Endothelial cell of umbilical vein (primary cell): Measurements from ENCODE around the gene ALDH1L1. TPM values are rescaled to one million over a fixed set of nuclear protein-coding genes. Genes with fewer than 3 reads are reported as not detected.

ENCODE experiments used
- BruUV-seq: library from RNA; stranded (reverse); fragments of 400-500 nt; replicated peaks from 2 replicates; lab custom pipeline; 2021; lab: Mats Ljungman, UMichigan
- CTCF ChIA-PET: fragments of 300-600, 350-600 bp; sonication (Branson Sonifier 250); formaldehyde crosslinking; loops from one replicate; lab custom pipeline; 2021; ENCODE audit warnings: antibody characterized with exemption, inconsistent platforms; lab: Charles Lee
- POLR2A ChIA-PET: fragments of 300-600, 350-600 bp; sonication (Branson Sonifier 250); formaldehyde crosslinking; loops from one replicate; lab custom pipeline; 2021; ENCODE audit warnings: antibody characterized with exemption, inconsistent platforms; lab: Charles Lee
- DNase-seq: peaks from one replicate; pipeline ENCODE4 v3.0.0-alpha.2; 2011; ENCODE audit warnings: low read depth, low spot score
- FAIRE-seq: peaks from 2 replicates; lab custom pipeline; 2011; peaks lifted over from hg19 to GRCh38; lab: Jason Lieb, UNC
- H2AFZ ChIP-seq: 2 replicates; pipeline ENCODE4 v1.6.0; 2012; ENCODE audit warnings: low read depth, low read length, control low read depth, inconsistent platforms
- H3K27ac ChIP-seq: 2 replicates; pipeline ENCODE4 v1.5.1; 2011; ENCODE audit warnings: low read depth, mild to moderate bottlenecking, control low read depth, low read length, moderate library complexity; ENCODE audit not compliant: insufficient read depth
- H3K27me3 ChIP-seq, 2 experiments: 2 replicates each; pipeline versions ENCODE4 v1.6.0 to v1.6.1; 2011; ENCODE audit warnings: low read length in 2 of 2, mixed read lengths in 1 of 2; ENCODE audit not compliant: control insufficient read depth in 2 of 2, insufficient read depth in 2 of 2
- H3K36me3 ChIP-seq, 2 experiments: 2 replicates in 1 of 2; 3 replicates in 1 of 2; pipeline ENCODE4 v1.5.1; 2011; ENCODE audit warnings: low read length in 2 of 2, mild to moderate bottlenecking in 1 of 2, moderate library complexity in 1 of 2; ENCODE audit not compliant: control insufficient read depth in 2 of 2, insufficient read depth in 2 of 2; ENCODE audit errors: extremely low read depth in 1 of 2
- H3K4me1 ChIP-seq: 3 replicates; pipeline ENCODE4 v1.5.1; 2011; ENCODE audit warnings: mild to moderate bottlenecking, low read length; ENCODE audit not compliant: control insufficient read depth, insufficient read depth; ENCODE audit errors: extremely low read depth
- H3K4me2 ChIP-seq: 2 replicates; pipeline ENCODE4 v1.6.1; 2011; ENCODE audit warnings: low read length, control low read depth, mixed read lengths; ENCODE audit not compliant: insufficient read depth
- H3K4me3 ChIP-seq, 3 experiments: fragments of 200-600 bp in 1 of 3; sonication (generic), shearing (Covaris generic) in 1 of 3; replicated peaks in 1 of 3; 2 replicates each; pipeline ENCODE4 v1.5.1; 2011 to 2016; ENCODE audit warnings: control low read depth in 3 of 3, low read length in 3 of 3, mild to moderate bottlenecking in 2 of 3, inconsistent platforms in 1 of 3, low read depth in 1 of 3, moderate library complexity in 1 of 3; ENCODE audit not compliant: insufficient read depth in 1 of 3
- H3K79me2 ChIP-seq: 2 replicates; pipeline ENCODE4 v1.6.0; 2012; ENCODE audit warnings: low read length, inconsistent platforms; ENCODE audit not compliant: control insufficient read depth, insufficient read depth
- H3K9ac ChIP-seq: replicated peaks from 2 replicates; pipeline ENCODE3; 2011; ENCODE audit warnings: low read length, control low read depth; ENCODE audit not compliant: insufficient read depth; ENCODE audit errors: extremely low read depth
- H3K9me1 ChIP-seq: replicated peaks from 3 replicates; pipeline ENCODE4 v1.6.0; 2011; ENCODE audit warnings: mild to moderate bottlenecking, low read length; ENCODE audit not compliant: control insufficient read depth, insufficient read depth; ENCODE audit errors: extremely low read depth
- H3K9me3 ChIP-seq: replicated peaks from 2 replicates; pipeline ENCODE4 v1.5.1; 2012; ENCODE audit warnings: low read length, inconsistent platforms; ENCODE audit not compliant: control insufficient read depth, insufficient read depth
- H4K20me1 ChIP-seq: replicated peaks from 2 replicates; pipeline ENCODE3; 2011; ENCODE audit warnings: mild to moderate bottlenecking, low read length; ENCODE audit not compliant: control insufficient read depth, insufficient read depth; ENCODE audit errors: extremely low read depth
- EZH2 ChIP-seq: IDR thresholded peaks from 2 replicates; pipeline ENCODE4 v1.6.1; 2012; ENCODE audit warnings: borderline replicate concordance, low read depth, mild to moderate bottlenecking, moderate library complexity, low read length, inconsistent platforms; ENCODE audit not compliant: severe bottlenecking
- GATA2 ChIP-seq: IDR thresholded peaks from 2 replicates; pipeline ENCODE4 v1.7.0; 2011; ENCODE audit warnings: low read depth, mild to moderate bottlenecking, moderate library complexity, mixed read lengths, low read length; ENCODE audit not compliant: insufficient read length, insufficient read depth
- JUN ChIP-seq: IDR thresholded peaks from 2 replicates; pipeline ENCODE4 v1.6.1; 2011; ENCODE audit warnings: borderline replicate concordance, low read depth; ENCODE audit not compliant: insufficient read length, insufficient read depth
- MAX ChIP-seq: IDR thresholded peaks from 2 replicates; pipeline ENCODE4 v1.6.1; 2011; ENCODE audit not compliant: insufficient read depth, insufficient read length
- MYC ChIP-seq: IDR thresholded peaks from one replicate; pipeline ENCODE4 v1.6.1; 2011; ENCODE audit warnings: mild to moderate bottlenecking, low read depth, low read length
- POLR2A ChIP-seq: IDR thresholded peaks from 2 replicates; pipeline ENCODE4 v1.6.1; 2012; ENCODE audit warnings: low read depth, mild to moderate bottlenecking, control low read depth, low read length
- POLR2AphosphoS5 ChIP-seq: IDR thresholded peaks from 2 replicates; pipeline ENCODE4 v1.6.1; 2012; ENCODE audit warnings: low read depth, mild to moderate bottlenecking, control low read depth, low read length, moderate library complexity; ENCODE audit not compliant: insufficient read depth
- dilution Hi-C: fragments of 300-500 bp; cut with MboI; formaldehyde crosslinking; loops from one replicate; pipeline ENCODE4 v1.15.0; 2019; ENCODE audit warnings: low sequenced_read_pairs; ENCODE audit not compliant: extremely low pct_ligation_motif_present
- intact Hi-C: fragments of 100-400 bp; cut with micrococcal nuclease; formaldehyde crosslinking; loops from one replicate; pipeline ENCODE4 v1.10.0; 2022
- polyA plus RNA-seq, 4 experiments: library from polyadenylated mRNA; depleted of rRNA in 3 of 4; stranded (reverse) in 3 of 4; unstranded in 1 of 4; fragments of >200 nt; gene quantifications; 2 replicates each; pipeline versions ENCODE4 v1.2.1 to v1.2.3, GENCODE V29; 2011 to 2012; ENCODE audit warnings: missing spikeins in 1 of 4
- total RNA-seq: library from RNA; stranded (reverse); gene quantifications from 2 replicates; pipeline ENCODE4 v1.2.3, GENCODE V29; 2021

Gene ALDH1L1
- total and polyA plus RNA-seq, 2 donors (not counting 3 experiments of a cell fraction or from before 2014, with no cell fraction given) = not detected

GRCh38 chr3:126147147-126147931 lies 33.0 kb downstream of the ALDH1L1 start:
- Histone ChIP-seq H3K4me1 (no peaks in the 10 kb centered on the region), H4K20me1 (no peaks in the 10 kb centered on the region), H3K9me3 (no peaks in the 10 kb centered on the region), H3K36me3 (no peaks in the 10 kb centered on the region), H3K27me3 (peaks cover 0 to 20% of the 10 kb centered on the region in 2 experiments), H3K27ac (no peak overlapping the region), H3K9ac (no peak overlapping the region), H3K4me3 (no peak overlapping the region), H2AFZ (no peak overlapping the region), H3K4me2 (no peak overlapping the region), H3K9me1 (no peaks in the 10 kb centered on the region), H3K79me2 (no peaks in the 10 kb centered on the region)
- intact Hi-C loops = no loop called here
- FAIRE-seq (no peak), DNase-seq (no peak)
- CTCF ChIA-PET = no interaction called here
- POLR2A ChIA-PET = no interaction called here
- no peak for TF ChIP-seq POLR2AphosphoS5
- dilution Hi-C loops = no loop called here
- no TSS peak for BruUV-seq

- Histone ChIP-seq H3K9me1 (no peaks in the 10 kb centered on the region), H3K4me1 (no peaks in the 10 kb centered on the region), H2AFZ (no peak overlapping the region), H3K4me3 (no peak overlapping the region), H3K9me3 (no peaks in the 10 kb centered on the region), H3K27me3 (peaks cover 0 to 27% of the 10 kb centered on the region in 2 experiments), H4K20me1 (no peaks in the 10 kb centered on the region), H3K27ac (no peak overlapping the region), H3K36me3 (no peaks in the 10 kb centered on the region), H3K4me2 (no peak overlapping the region), H3K79me2 (no peaks in the 10 kb centered on the region), H3K9ac (no peak overlapping the region)
- FAIRE-seq (no peak), DNase-seq (no peak)
- dilution Hi-C loops = no loop called here
- intact Hi-C loops = no loop called here
- TF ChIP-seq JUN (no peak), POLR2A (no peak), EZH2 (no peak), MYC (no peak), GATA2 (no peak), POLR2AphosphoS5 (no peak), MAX (no peak)
- ChIA-PET POLR2A (no interaction called here), CTCF (no interaction called here)
- no TSS peak for BruUV-seq
Observed at GRCh38 chr3:126146525-126147146, 33.8 kb downstream of the ALDH1L1 start.
